Keratinocyte (primary cell): ENCODE measurements around the gene MMP3. TPM values are rescaled to one million over a fixed set of nuclear protein-coding genes. Genes with fewer than 3 reads are reported as not detected.

Source experiments
- DNase-seq: peaks from one replicate; pipeline ENCODE4 v3.0.0-alpha.2; 2011; ENCODE audit warnings: low read depth, missing footprints, low spot score
- FAIRE-seq: peaks from 2 replicates; lab custom pipeline; 2011; peaks lifted over from hg19 to GRCh38; lab: Jason Lieb, UNC
- H2AFZ ChIP-seq: 2 replicates; pipeline ENCODE4 v1.6.0; 2012; ENCODE audit warnings: low read length, control low read depth, inconsistent platforms; ENCODE audit not compliant: control insufficient read depth
- H3K27ac ChIP-seq: 2 replicates; pipeline ENCODE4 v1.5.1; 2011; ENCODE audit warnings: low read length; ENCODE audit not compliant: control insufficient read depth, insufficient read depth
- H3K27me3 ChIP-seq: 3 replicates; pipeline ENCODE4 v1.6.0; 2011; ENCODE audit warnings: low read length; ENCODE audit not compliant: control insufficient read depth, insufficient read depth; ENCODE audit errors: extremely low read depth
- H3K36me3 ChIP-seq, 2 experiments: 2 replicates in 1 of 2; 3 replicates in 1 of 2; pipeline ENCODE4 v1.5.1; 2011; ENCODE audit warnings: low read length in 2 of 2, mild to moderate bottlenecking in 1 of 2; ENCODE audit not compliant: control insufficient read depth in 2 of 2, insufficient read depth in 2 of 2; ENCODE audit errors: extremely low read depth in 1 of 2
- H3K4me1 ChIP-seq: 3 replicates; pipeline ENCODE4 v1.5.1; 2011; ENCODE audit warnings: low read length; ENCODE audit not compliant: control insufficient read depth, insufficient read depth; ENCODE audit errors: extremely low read depth
- H3K4me2 ChIP-seq: 3 replicates; pipeline ENCODE4 v1.6.0; 2011; ENCODE audit warnings: low read depth, low read length; ENCODE audit not compliant: control insufficient read depth, insufficient read depth; ENCODE audit errors: extremely low read depth
- H3K4me3 ChIP-seq, 3 experiments: fragments of 200-600 bp in 1 of 3; sonication (generic) in 1 of 3; 2 replicates in 2 of 3; 3 replicates in 1 of 3; pipeline ENCODE4 v1.5.1; 2011 to 2016; ENCODE audit warnings: low read length in 3 of 3, mild to moderate bottlenecking in 3 of 3, control low read depth in 2 of 3, inconsistent platforms in 1 of 3, low read depth in 1 of 3, mixed read lengths in 1 of 3, mixed run types in 1 of 3, moderate library complexity in 1 of 3; ENCODE audit not compliant: control insufficient read depth in 2 of 3, insufficient read depth in 2 of 3; ENCODE audit errors: extremely low read depth in 1 of 3
- H3K79me2 ChIP-seq: 2 replicates; pipeline ENCODE4 v1.6.0; 2012; ENCODE audit warnings: low read length; ENCODE audit not compliant: control insufficient read depth, insufficient read depth
- H3K9ac ChIP-seq: 3 replicates; pipeline ENCODE4 v1.6.0; 2011; ENCODE audit warnings: low read length; ENCODE audit not compliant: control insufficient read depth, insufficient read depth; ENCODE audit errors: extremely low read depth
- H3K9me1 ChIP-seq: 3 replicates; pipeline ENCODE4 v1.6.0; 2011; ENCODE audit warnings: low read length; ENCODE audit not compliant: control insufficient read depth, insufficient read depth; ENCODE audit errors: extremely low read depth
- H3K9me3 ChIP-seq: 2 replicates; pipeline ENCODE4 v1.5.1; 2012; ENCODE audit warnings: low read depth, low read length; ENCODE audit not compliant: control insufficient read depth
- H4K20me1 ChIP-seq: 3 replicates; pipeline ENCODE4 v1.6.0; 2011; ENCODE audit warnings: low read length; ENCODE audit not compliant: control insufficient read depth, insufficient read depth; ENCODE audit errors: extremely low read depth
- EZH2 ChIP-seq: IDR thresholded peaks from one replicate; pipeline ENCODE4 v1.6.1; 2012; ENCODE audit warnings: inconsistent platforms, mild to moderate bottlenecking, low read length, moderate library complexity
- dilution Hi-C: fragments of 300-500 bp; cut with MboI; formaldehyde crosslinking; loops from one replicate; pipeline ENCODE4 v1.7.0; 2020; ENCODE audit warnings: low sequenced_read_pairs; ENCODE audit not compliant: extremely low pct_ligation_motif_present
- polyA plus RNA-seq, 5 experiments: library from polyadenylated mRNA; depleted of rRNA in 3 of 5; stranded (reverse) in 3 of 5; stranded (forward) in 1 of 5; unstranded in 1 of 5; fragments of >200 nt; gene quantifications; 1 replicate in 1 of 5; 2 replicates in 3 of 5; 3 replicates in 1 of 5; pipeline versions ENCODE4 v1.2.1 to v1.2.3, GENCODE V29; 2011 to 2012; ENCODE audit warnings: missing spikeins in 2 of 5, low read depth in 1 of 5, low replicate concordance in 1 of 5
- TF ChIP-seq, protein P1 (sequence below), 3 experiments: IDR thresholded peaks in 1 of 3; conservative IDR thresholded peaks in 1 of 3; optimal IDR thresholded peaks in 1 of 3; 2 replicates in 2 of 3; 3 replicates in 1 of 3; pipeline versions ENCODE3 to v1.5.1; 2011; ENCODE audit warnings: low read length in 3 of 3, mild to moderate bottlenecking in 3 of 3, moderate library complexity in 2 of 3, control low read depth in 1 of 3, inconsistent platforms in 1 of 3; ENCODE audit not compliant: insufficient read depth in 2 of 3; ENCODE audit errors: extremely low read depth in 1 of 3

The MMP3 gene
- polyA plus RNA-seq, 1 donor (not counting 4 experiments of a cell fraction or from before 2014, with no cell fraction given), result 8.3 TPM

DNA sequence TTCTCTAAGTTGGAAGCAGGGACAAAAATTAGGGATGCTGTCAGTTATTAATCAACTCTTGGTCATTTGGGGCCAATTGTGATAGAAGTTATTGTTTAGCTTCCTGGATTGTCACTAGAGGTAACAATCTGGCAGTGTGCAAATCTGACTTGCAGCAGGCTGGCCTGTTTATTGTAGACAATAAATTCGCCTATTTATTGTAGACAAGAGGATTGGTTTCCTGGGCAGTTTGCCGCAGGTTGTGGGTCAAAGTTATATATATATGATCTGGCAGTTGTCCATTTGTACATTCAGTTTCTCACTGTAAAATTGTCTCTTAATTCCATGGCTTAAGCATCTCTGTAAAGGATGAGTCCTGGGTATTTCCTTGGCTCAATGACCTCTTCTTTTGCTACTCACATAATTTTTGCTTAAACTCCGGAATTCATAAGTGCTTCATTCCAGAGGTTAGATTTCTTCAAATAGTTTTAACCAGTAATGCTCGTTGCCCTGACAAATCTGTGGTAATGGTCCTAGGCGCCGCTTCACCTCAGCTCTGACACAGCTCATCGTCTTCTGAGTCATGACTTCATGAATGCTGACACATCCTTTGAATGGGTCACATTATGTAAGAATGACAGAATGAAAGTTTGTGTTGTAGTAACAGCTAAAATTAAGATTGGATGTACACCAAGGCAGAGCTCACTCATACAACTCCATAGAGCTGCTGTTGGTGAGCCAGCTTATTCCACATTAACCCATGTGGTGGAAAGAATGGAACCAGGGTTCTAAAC lies 7.8 kb upstream of the MMP3 start:
- H3K9me1 ChIP-seq, result no peaks in the 10 kb centered on the region
- dilution Hi-C loops, result no loop called here
- TF ChIP-seq, protein P1, sequence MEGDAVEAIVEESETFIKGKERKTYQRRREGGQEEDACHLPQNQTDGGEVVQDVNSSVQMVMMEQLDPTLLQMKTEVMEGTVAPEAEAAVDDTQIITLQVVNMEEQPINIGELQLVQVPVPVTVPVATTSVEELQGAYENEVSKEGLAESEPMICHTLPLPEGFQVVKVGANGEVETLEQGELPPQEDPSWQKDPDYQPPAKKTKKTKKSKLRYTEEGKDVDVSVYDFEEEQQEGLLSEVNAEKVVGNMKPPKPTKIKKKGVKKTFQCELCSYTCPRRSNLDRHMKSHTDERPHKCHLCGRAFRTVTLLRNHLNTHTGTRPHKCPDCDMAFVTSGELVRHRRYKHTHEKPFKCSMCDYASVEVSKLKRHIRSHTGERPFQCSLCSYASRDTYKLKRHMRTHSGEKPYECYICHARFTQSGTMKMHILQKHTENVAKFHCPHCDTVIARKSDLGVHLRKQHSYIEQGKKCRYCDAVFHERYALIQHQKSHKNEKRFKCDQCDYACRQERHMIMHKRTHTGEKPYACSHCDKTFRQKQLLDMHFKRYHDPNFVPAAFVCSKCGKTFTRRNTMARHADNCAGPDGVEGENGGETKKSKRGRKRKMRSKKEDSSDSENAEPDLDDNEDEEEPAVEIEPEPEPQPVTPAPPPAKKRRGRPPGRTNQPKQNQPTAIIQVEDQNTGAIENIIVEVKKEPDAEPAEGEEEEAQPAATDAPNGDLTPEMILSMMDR (optimal IDR thresholded peaks at IDR 0.05 in 1 of 3, IDR thresholded peaks at IDR 0.05 in 1 of 3, conservative IDR thresholded peaks at IDR 0.05 in 1 of 3; ENCODE audit: extremely low read depth in 1 of 3, insufficient read depth in 2 of 3, low read length in 3 of 3), result no peak
- TF ChIP-seq EZH2, result no peak
- H3K9me3 ChIP-seq, result no peaks in the 10 kb centered on the region
- H3K36me3 ChIP-seq, result no peaks in the 10 kb centered on the region
- H3K27ac ChIP-seq, result peak overlapping the region; percentile 50
- H3K4me1 ChIP-seq, result peaks cover 50% of the 10 kb centered on the region
- H4K20me1 ChIP-seq, result no peaks in the 10 kb centered on the region
- no peak overlapping the region for H3K9ac ChIP-seq
- H3K4me2 ChIP-seq, result peak overlapping the region; percentile 57
- FAIRE-seq, result peak; percentile 96
- H2AFZ ChIP-seq, result no peak overlapping the region
- H3K79me2 ChIP-seq, result no peaks in the 10 kb centered on the region
- H3K27me3 ChIP-seq, result no peaks in the 10 kb centered on the region
- peak; percentile 73 for DNase-seq
- H3K4me3 ChIP-seq, result no peak overlapping the region

DNA sequence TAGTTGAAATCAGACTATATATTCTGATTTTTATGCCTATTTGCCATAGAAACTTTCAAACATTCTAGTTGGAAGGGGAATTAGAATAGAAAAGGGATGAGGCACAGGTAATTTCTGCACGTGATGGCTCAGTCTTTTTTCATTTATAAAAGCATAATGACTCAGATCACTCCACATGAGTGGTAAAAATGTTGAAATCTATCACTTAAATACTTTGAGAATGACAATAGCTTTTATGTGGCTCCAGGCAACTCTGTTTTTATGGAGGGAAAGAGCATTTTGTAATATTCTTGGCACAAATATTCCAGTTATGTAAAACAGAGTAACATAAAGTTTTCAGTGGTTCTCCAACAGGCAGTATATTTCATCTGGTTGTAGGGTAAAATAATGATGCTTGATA lies 5.9 kb upstream of the MMP3 start:
- Histone ChIP-seq H3K27ac (peak overlapping the region; percentile 85), H2AFZ (no peak overlapping the region), H3K27me3 (no peaks in the 10 kb centered on the region), H3K4me2 (peak overlapping the region; percentile 68), H3K9me1 (no peaks in the 10 kb centered on the region), H3K9me3 (no peaks in the 10 kb centered on the region), H3K4me1 (peaks cover 50% of the 10 kb centered on the region), H3K36me3 (no peaks in the 10 kb centered on the region), H3K79me2 (no peaks in the 10 kb centered on the region), H3K4me3 (no peak overlapping the region), H3K9ac (peak overlapping the region; percentile 29), H4K20me1 (no peaks in the 10 kb centered on the region)
- dilution Hi-C loops, result no loop called here
- DNase-seq (no peak), FAIRE-seq (peak; percentile 59)
- no peak for TF ChIP-seq EZH2
- TF ChIP-seq, protein P1 (optimal IDR thresholded peaks at IDR 0.05 in 1 of 3, IDR thresholded peaks at IDR 0.05 in 1 of 3, conservative IDR thresholded peaks at IDR 0.05 in 1 of 3; ENCODE audit: extremely low read depth in 1 of 3, insufficient read depth in 2 of 3, low read length in 3 of 3), result no peak
